CD4-positive, alpha-beta T cell (primary cell): ENCODE measurements around the gene DMXL2. TPM values are rescaled to one million over a fixed set of nuclear protein-coding genes. Genes with fewer than 3 reads are reported as not detected.

Experiments
- ATAC-seq: fragments of 200-7000 bp; cut with Tn5 transposase; one replicate; pipeline ENCODE4 v1.10.0; 2022; ENCODE audit warnings: mild to moderate bottlenecking; ENCODE audit not compliant: poor library complexity
- CTCF ChIA-PET: fragments of 350-600 bp; sonication (Branson Sonifier 250); formaldehyde crosslinking; loops from one replicate; lab custom pipeline; 2021; ENCODE audit warnings: antibody characterized with exemption, inconsistent platforms; lab: Charles Lee
- POLR2A ChIA-PET: fragments of 350-600 bp; sonication (Branson Sonifier 250); formaldehyde crosslinking; loops from one replicate; lab custom pipeline; 2021; ENCODE audit warnings: antibody characterized with exemption, inconsistent platforms; lab: Charles Lee
- DNase-seq, 14 experiments: peaks; one replicate each; pipeline ENCODE4 v3.0.0-alpha.2; 2013 to 2020; ENCODE audit warnings: mixed read lengths in 2 of 14
- H3K27ac ChIP-seq, 2 donors: one replicate each; pipeline versions ENCODE4 v1.5.1 to v1.7.0; 2013; ENCODE audit warnings: low read length in 2 of 2, low read depth in 1 of 2, mild to moderate bottlenecking in 1 of 2
- H3K27me3 ChIP-seq, 2 experiments: 1 replicate in 1 of 2; 2 replicates in 1 of 2; pipeline versions ENCODE4 v1.6.1 to v1.7.0; 2013; ENCODE audit warnings: low read length in 2 of 2, control low read depth in 1 of 2, mild to moderate bottlenecking in 1 of 2, moderate library complexity in 1 of 2; ENCODE audit not compliant: insufficient read depth in 2 of 2, control insufficient read depth in 1 of 2
- H3K36me3 ChIP-seq: one replicate; pipeline ENCODE4 v1.6.1; 2013; ENCODE audit warnings: low read length, control low read depth; ENCODE audit not compliant: insufficient read depth
- H3K4me1 ChIP-seq: one replicate; pipeline ENCODE4 v1.6.1; 2013; ENCODE audit warnings: low read length, control low read depth; ENCODE audit not compliant: insufficient read depth
- H3K4me3 ChIP-seq: one replicate; pipeline ENCODE4 v1.5.1; 2013; ENCODE audit warnings: mild to moderate bottlenecking, low read length, moderate library complexity
- H3K9me3 ChIP-seq, 2 experiments: 1 replicate in 1 of 2; 2 replicates in 1 of 2; pipeline versions ENCODE4 v1.6.1 to v1.7.0; 2013; ENCODE audit warnings: low read length in 2 of 2, mild to moderate bottlenecking in 2 of 2, control low read depth in 1 of 2, moderate library complexity in 1 of 2; ENCODE audit not compliant: control insufficient read depth in 1 of 2, insufficient read depth in 1 of 2
- H3K27ac Mint-ChIP-seq: one replicate; pipeline ENCODE4 v1.8.0; 2020; ENCODE audit warnings: mixed read lengths
- H3K27me3 Mint-ChIP-seq: one replicate; pipeline ENCODE4 v1.8.0; 2021; ENCODE audit warnings: mixed read lengths
- H3K36me3 Mint-ChIP-seq: one replicate; pipeline ENCODE4 v1.8.0; 2021; ENCODE audit warnings: low read depth, mixed read lengths
- H3K4me1 Mint-ChIP-seq: one replicate; pipeline ENCODE4 v1.8.0; 2021; ENCODE audit warnings: low read depth, mixed read lengths
- H3K4me3 Mint-ChIP-seq: one replicate; pipeline ENCODE4 v1.8.0; 2020; ENCODE audit warnings: mild to moderate bottlenecking, mixed read lengths
- H3K9me3 Mint-ChIP-seq: one replicate; pipeline ENCODE4 v1.8.0; 2020; ENCODE audit warnings: mixed read lengths
- intact Hi-C, 2 experiments: fragments of 100-400 bp; cut with DNase I in 1 of 2; cut with micrococcal nuclease in 1 of 2; formaldehyde crosslinking; loops; one replicate each; pipeline versions ENCODE4 v1.15.1 to v1.9.0; 2023 to 2025; cut with DNase I, micrococcal nuclease
- total RNA-seq, 174 experiments: library from RNA in 2 of 174; stranded (reverse) in 2 of 174; gene quantifications; one replicate each; pipeline ENCODE4 v1.2.3 and lab custom pipeline; 2021 to 2026
- TF ChIP-seq, protein P1 (sequence below): fragments of 200-600 bp; IDR thresholded peaks from one replicate; pipeline ENCODE4 v1.8.0; 2022; ENCODE audit warnings: antibody characterized with exemption, mild to moderate bottlenecking

The DMXL2 gene
- total RNA-seq, 2 experiments from 2014 or later = 4.7 to 5.5 TPM

DNA sequence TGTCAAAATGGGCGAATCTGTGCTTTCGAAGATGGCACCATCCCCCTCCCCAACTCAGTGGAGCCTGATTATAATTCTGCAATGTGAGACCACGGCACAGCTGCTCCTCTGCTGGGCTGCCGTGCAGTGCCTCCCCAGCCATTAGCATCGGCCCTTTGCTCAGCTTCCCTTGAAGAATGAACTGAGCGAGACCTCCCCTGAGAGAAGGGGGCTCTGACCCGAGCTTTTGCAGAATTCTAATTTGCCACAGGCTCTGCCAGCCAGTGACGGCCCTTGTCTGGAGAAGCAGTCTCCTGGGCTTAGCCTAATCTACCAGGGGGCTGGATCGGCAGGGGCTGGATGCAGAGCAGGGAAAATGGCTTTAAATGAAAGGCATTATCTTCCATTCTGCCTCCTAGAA, 223.9 kb downstream of the DMXL2 start:
- ATAC-seq = no peak
- Histone ChIP-seq H3K4me3 (no peak overlapping the region), H3K36me3 (no peaks in the 10 kb centered on the region), H3K9me3 (no peaks in the 10 kb centered on the region), H3K27me3 (peaks cover 0 to 2% of the 10 kb centered on the region in 2 experiments), H3K27ac (no peak overlapping the region), H3K4me1 (no peaks in the 10 kb centered on the region)
- Mint-ChIP-seq H3K4me1 (no peaks in the 10 kb centered on the region), H3K9me3 (no peaks in the 10 kb centered on the region), H3K27me3 (no peaks in the 10 kb centered on the region), H3K4me3 (no peak overlapping the region), H3K36me3 (no peaks in the 10 kb centered on the region), H3K27ac (no peak overlapping the region)
- ChIA-PET CTCF (no interaction called here), POLR2A (no interaction called here)
- DNase-seq = no peak
- TF ChIP-seq, protein P1, sequence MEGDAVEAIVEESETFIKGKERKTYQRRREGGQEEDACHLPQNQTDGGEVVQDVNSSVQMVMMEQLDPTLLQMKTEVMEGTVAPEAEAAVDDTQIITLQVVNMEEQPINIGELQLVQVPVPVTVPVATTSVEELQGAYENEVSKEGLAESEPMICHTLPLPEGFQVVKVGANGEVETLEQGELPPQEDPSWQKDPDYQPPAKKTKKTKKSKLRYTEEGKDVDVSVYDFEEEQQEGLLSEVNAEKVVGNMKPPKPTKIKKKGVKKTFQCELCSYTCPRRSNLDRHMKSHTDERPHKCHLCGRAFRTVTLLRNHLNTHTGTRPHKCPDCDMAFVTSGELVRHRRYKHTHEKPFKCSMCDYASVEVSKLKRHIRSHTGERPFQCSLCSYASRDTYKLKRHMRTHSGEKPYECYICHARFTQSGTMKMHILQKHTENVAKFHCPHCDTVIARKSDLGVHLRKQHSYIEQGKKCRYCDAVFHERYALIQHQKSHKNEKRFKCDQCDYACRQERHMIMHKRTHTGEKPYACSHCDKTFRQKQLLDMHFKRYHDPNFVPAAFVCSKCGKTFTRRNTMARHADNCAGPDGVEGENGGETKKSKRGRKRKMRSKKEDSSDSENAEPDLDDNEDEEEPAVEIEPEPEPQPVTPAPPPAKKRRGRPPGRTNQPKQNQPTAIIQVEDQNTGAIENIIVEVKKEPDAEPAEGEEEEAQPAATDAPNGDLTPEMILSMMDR = no peak
- intact Hi-C loops = no loop called here

Other genes starting within 250 kb of the DMXL2 start
- gene SCG3, start 58.7 kb upstream of the DMXL2 start, total RNA-seq = not detected
- gene LYSMD2, start 114.9 kb upstream of the DMXL2 start, total RNA-seq = 10 to 100 TPM; 17.4 TPM
- gene TMOD2, start 128.8 kb upstream of the DMXL2 start, total RNA-seq = 1 to 10 TPM; 5.6 to 6.9 TPM
- 10 to 100 TPM; 37.6 to 39.0 TPM for gene TMOD3, start 206.9 kb upstream of the DMXL2 start, total RNA-seq